SK-N-SH (cell line): ENCODE results near the gene NOD2. TPM values are rescaled to one million over a fixed set of nuclear protein-coding genes. Genes with fewer than 3 reads are reported as not detected.

Experiments used
- CTCF ChIA-PET: fragments of 300-600, 350-600 bp; formaldehyde crosslinking; extraction: SDS; loops from one replicate; lab custom pipeline; 2021; lab: Yijun Ruan, JAX
- POLR2A ChIA-PET: fragments of 350-600 bp; sonication (Branson Sonifier 250); formaldehyde crosslinking; extraction: SDS; loops from one replicate; lab custom pipeline; 2020; ENCODE audit warnings: antibody characterized with exemption, inconsistent platforms; lab: Yijun Ruan, JAX
- DNase-seq: peaks from one replicate; pipeline ENCODE4 v3.0.0; 2012
- H2AFZ ChIP-seq: fragments of 200-600 bp; sonication (generic); 2 replicates; pipeline ENCODE4 v1.8.1; 2016; ENCODE audit warnings: antibody characterized with exemption, mild to moderate bottlenecking, low read depth
- H3F3A ChIP-seq: fragments of 200-600 bp; sonication (generic); replicated peaks from 2 replicates; pipeline ENCODE3; 2016; ENCODE audit warnings: antibody characterized with exemption, mild to moderate bottlenecking; ENCODE audit not compliant: insufficient read depth
- H3K27ac ChIP-seq, 2 experiments: fragments of 200-500 bp in 1 of 2; fragments of 200-600 bp in 1 of 2; sonication (Bioruptor generic) in 1 of 2; sonication (generic), shearing (Covaris generic) in 1 of 2; 2 replicates each; pipeline versions ENCODE4 v1.5.1 to v1.6.1; 2014 to 2016; ENCODE audit warnings: low read depth in 2 of 2, inconsistent platforms in 1 of 2, low read length in 1 of 2, mild to moderate bottlenecking in 1 of 2, mixed read lengths in 1 of 2
- H3K27me3 ChIP-seq: fragments of 200-600 bp; sonication (generic), shearing (Covaris generic); 2 replicates; pipeline ENCODE4 v1.6.1; 2016; ENCODE audit warnings: mixed run types; ENCODE audit not compliant: insufficient read depth
- H3K36me3 ChIP-seq, 2 experiments: fragments of 200-500 bp in 1 of 2; fragments of 200-600 bp in 1 of 2; sonication (Bioruptor generic) in 1 of 2; sonication (generic) in 1 of 2; replicated peaks in 1 of 2; 2 replicates each; pipeline versions ENCODE3 to v1.5.1; 2014 to 2016; ENCODE audit warnings: low read length in 1 of 2, mild to moderate bottlenecking in 1 of 2; ENCODE audit not compliant: insufficient read depth in 2 of 2, control insufficient read depth in 1 of 2
- H3K4me1 ChIP-seq, 2 experiments: fragments of 200-500 bp in 1 of 2; fragments of 200-600 bp in 1 of 2; sonication (Bioruptor generic) in 1 of 2; sonication (generic), shearing (Covaris generic) in 1 of 2; 2 replicates each; pipeline versions ENCODE4 v1.5.1 to v1.6.1; 2014 to 2016; ENCODE audit warnings: low read depth in 1 of 2, low read length in 1 of 2, mixed run types in 1 of 2; ENCODE audit not compliant: insufficient read depth in 2 of 2, control insufficient read depth in 1 of 2
- H3K4me2 ChIP-seq: fragments of 200-600 bp; sonication (generic), shearing (Covaris generic); 2 replicates; pipeline ENCODE4 v1.6.1; 2017; ENCODE audit warnings: mixed run types
- H3K4me3 ChIP-seq, 2 experiments: fragments of 200-500 bp in 1 of 2; fragments of 200-600 bp in 1 of 2; sonication (Bioruptor generic) in 1 of 2; sonication (generic), shearing (Covaris generic) in 1 of 2; 2 replicates each; pipeline versions ENCODE4 v1.5.1 to v1.8.1; 2014 to 2016; ENCODE audit warnings: low read depth in 2 of 2, inconsistent platforms in 1 of 2, low read length in 1 of 2, mild to moderate bottlenecking in 1 of 2, mixed read lengths in 1 of 2, moderate library complexity in 1 of 2
- H3K79me2 ChIP-seq: fragments of 200-600 bp; sonication (generic); 2 replicates; pipeline ENCODE4 v1.8.1; 2017; ENCODE audit warnings: mild to moderate bottlenecking; ENCODE audit not compliant: insufficient read depth
- H3K9ac ChIP-seq: fragments of 200-600 bp; sonication (generic); 2 replicates; pipeline ENCODE4 v1.6.1; 2017; ENCODE audit warnings: mixed run types
- H3K9me2 ChIP-seq: fragments of 200-600 bp; sonication (generic); 2 replicates; pipeline ENCODE4 v1.6.1; 2017; ENCODE audit warnings: mixed run types
- H3K9me3 ChIP-seq: fragments of 200-600 bp; sonication (generic); 2 replicates; pipeline ENCODE4 v1.6.1; 2017; ENCODE audit warnings: mixed run types, mild to moderate bottlenecking, moderate library complexity
- H4K20me1 ChIP-seq: fragments of 200-600 bp; sonication (generic); 2 replicates; pipeline ENCODE4 v1.6.1; 2017; ENCODE audit warnings: mild to moderate bottlenecking, mixed run types; ENCODE audit not compliant: insufficient read depth
- CHD2 ChIP-seq: fragments of 150-350 bp; IDR thresholded peaks from 2 replicates; pipeline ENCODE4 v1.6.1; 2018; ENCODE audit warnings: low read length; ENCODE audit not compliant: partially characterized antibody
- EP300 ChIP-seq, 2 experiments: IDR thresholded peaks; 2 replicates each; pipeline versions ENCODE4 v1.4.0 to v1.6.1; 2012; ENCODE audit warnings: borderline replicate concordance in 1 of 2, low read depth in 1 of 2, low read length in 1 of 2
- FOSL2 ChIP-seq: IDR thresholded peaks from 2 replicates; pipeline ENCODE4 v1.4.0; 2012; ENCODE audit warnings: low read depth, mild to moderate bottlenecking, moderate library complexity, borderline replicate concordance
- FOXJ3 ChIP-seq: sonication (generic); formaldehyde crosslinking; IDR thresholded peaks from 2 replicates; pipeline ENCODE4 v1.5.1; 2020; ENCODE audit warnings: mild to moderate bottlenecking, missing genetic modification reagents
- FOXM1 ChIP-seq: IDR thresholded peaks from 2 replicates; pipeline ENCODE4 v1.4.0; 2012; ENCODE audit warnings: low read depth, mild to moderate bottlenecking
- GABPA ChIP-seq: IDR thresholded peaks from 2 replicates; pipeline ENCODE4 v1.4.0; 2012; ENCODE audit warnings: low read depth, mild to moderate bottlenecking
- GATA2 ChIP-seq: sonication (generic); formaldehyde crosslinking; IDR thresholded peaks from 2 replicates; pipeline ENCODE4 v1.5.0; 2020; ENCODE audit warnings: mild to moderate bottlenecking, missing genetic modification reagents
- JUND ChIP-seq: IDR thresholded peaks from 2 replicates; pipeline ENCODE4 v1.4.0; 2012
- MEF2A ChIP-seq: IDR thresholded peaks from 2 replicates; pipeline ENCODE4 v1.4.0; 2012; ENCODE audit warnings: low read depth, borderline replicate concordance
- MXI1 ChIP-seq: IDR thresholded peaks from 2 replicates; pipeline ENCODE4 v1.6.1; 2012; ENCODE audit warnings: mild to moderate bottlenecking, low read depth, low read length, improper control_type of control experiment
- NFIC ChIP-seq: IDR thresholded peaks from 2 replicates; pipeline ENCODE4 v1.4.0; 2012; ENCODE audit warnings: borderline replicate concordance
- RXRA ChIP-seq: IDR thresholded peaks from 2 replicates; pipeline ENCODE4 v1.4.0; 2012; ENCODE audit warnings: low read depth, mild to moderate bottlenecking, borderline replicate concordance
- SIN3A ChIP-seq: IDR thresholded peaks from 2 replicates; pipeline ENCODE4 v1.6.1; 2012; ENCODE audit warnings: low read depth, mild to moderate bottlenecking, low read length, moderate library complexity, borderline replicate concordance
- TAF1 ChIP-seq: IDR thresholded peaks from 2 replicates; pipeline ENCODE4 v1.6.1; 2012; ENCODE audit warnings: low read depth, mild to moderate bottlenecking, low read length, moderate library complexity, borderline replicate concordance
- TEAD4 ChIP-seq: IDR thresholded peaks from 2 replicates; pipeline ENCODE4 v1.4.0; 2012; ENCODE audit warnings: mild to moderate bottlenecking, borderline replicate concordance; ENCODE audit not compliant: insufficient read depth
- WGBS: methylation state at CpG from one replicate; pipeline ENCODE4 v1.1.6; 2017; ENCODE audit warnings: low lambda C conversion rate; 5-methylcytosine and 5-hydroxymethylcytosine counted together
- polyA plus RNA-seq, 3 experiments: library from polyadenylated mRNA; depleted of rRNA; stranded (reverse); fragments of >200 nt; gene quantifications; 2 replicates each; pipeline ENCODE4 v1.2.3, GENCODE V29; 2012
- TF ChIP-seq, protein P1 (sequence below): fragments of 150-350 bp; IDR thresholded peaks from 2 replicates; pipeline ENCODE4 v1.6.1; 2016; ENCODE audit warnings: mild to moderate bottlenecking, low read depth, low read length
- TF ChIP-seq, protein P2 (sequence below): IDR thresholded peaks from 2 replicates; pipeline ENCODE4; 2012
- TF ChIP-seq, protein P3 (sequence below): IDR thresholded peaks from 2 replicates; pipeline ENCODE4 v1.6.1; 2012; ENCODE audit warnings: mild to moderate bottlenecking, low read depth, low read length, moderate library complexity
- TF ChIP-seq, protein P4 (sequence below): IDR thresholded peaks from 2 replicates; pipeline ENCODE4 v1.4.0; 2012; ENCODE audit warnings: low read depth

The NOD2 gene
- polyA plus RNA-seq, 1 of the 3 experiments (the other 2 are of a cell fraction), result not detected

DNA sequence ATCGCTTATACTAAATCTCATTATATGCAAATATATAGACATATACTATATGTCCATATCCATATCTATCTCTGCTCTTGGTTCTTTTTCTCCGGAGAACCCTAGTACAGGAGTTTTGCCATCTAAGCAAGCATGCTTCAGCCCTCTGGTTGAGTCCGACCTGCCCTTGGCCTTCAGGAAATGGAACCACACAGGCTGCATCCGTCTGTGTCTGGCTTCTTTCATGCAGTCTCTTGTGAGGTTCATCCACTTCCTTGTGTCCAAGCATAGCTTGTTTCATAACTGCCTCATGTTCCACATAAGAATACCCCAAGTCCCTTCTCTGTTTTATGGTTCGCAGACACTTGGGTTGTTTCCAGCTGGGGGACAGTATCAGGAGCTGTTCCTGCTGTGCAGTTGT lies 29.1 kb upstream of the NOD2 start:
- no peaks in the 10 kb centered on the region for H3K9me2 ChIP-seq
- no peak overlapping the region for H3K27ac ChIP-seq
- no peaks in the 10 kb centered on the region for H3K79me2 ChIP-seq
- H3K9ac ChIP-seq, result no peak overlapping the region
- H2AFZ ChIP-seq, result no peak overlapping the region
- DNase-seq, result no peak
- whole genome bisulfite sequencing, result 87% methylated on average over 5 of the region's 5 CpGs
- TF ChIP-seq TEAD4 (no peak), FOXJ3 (no peak), NFIC (no peak), SIN3A (no peak), GABPA (no peak), FOXM1 (no peak), RXRA (no peak), MEF2A (no peak), JUND (no peak), CHD2 (no peak), MXI1 (no peak), FOSL2 (no peak), GATA2 (CRISPR knock-in tag) (no peak), TAF1 (no peak), EP300 (IDR thresholded peaks at IDR 0.05; ENCODE audit: borderline replicate concordance in 1 of 2, low read depth in 1 of 2, low read length in 1 of 2) (no peak)
- TF ChIP-seq, protein P1, sequence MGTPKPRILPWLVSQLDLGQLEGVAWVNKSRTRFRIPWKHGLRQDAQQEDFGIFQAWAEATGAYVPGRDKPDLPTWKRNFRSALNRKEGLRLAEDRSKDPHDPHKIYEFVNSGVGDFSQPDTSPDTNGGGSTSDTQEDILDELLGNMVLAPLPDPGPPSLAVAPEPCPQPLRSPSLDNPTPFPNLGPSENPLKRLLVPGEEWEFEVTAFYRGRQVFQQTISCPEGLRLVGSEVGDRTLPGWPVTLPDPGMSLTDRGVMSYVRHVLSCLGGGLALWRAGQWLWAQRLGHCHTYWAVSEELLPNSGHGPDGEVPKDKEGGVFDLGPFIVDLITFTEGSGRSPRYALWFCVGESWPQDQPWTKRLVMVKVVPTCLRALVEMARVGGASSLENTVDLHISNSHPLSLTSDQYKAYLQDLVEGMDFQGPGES, result no peak
- TF ChIP-seq, protein P2, sequence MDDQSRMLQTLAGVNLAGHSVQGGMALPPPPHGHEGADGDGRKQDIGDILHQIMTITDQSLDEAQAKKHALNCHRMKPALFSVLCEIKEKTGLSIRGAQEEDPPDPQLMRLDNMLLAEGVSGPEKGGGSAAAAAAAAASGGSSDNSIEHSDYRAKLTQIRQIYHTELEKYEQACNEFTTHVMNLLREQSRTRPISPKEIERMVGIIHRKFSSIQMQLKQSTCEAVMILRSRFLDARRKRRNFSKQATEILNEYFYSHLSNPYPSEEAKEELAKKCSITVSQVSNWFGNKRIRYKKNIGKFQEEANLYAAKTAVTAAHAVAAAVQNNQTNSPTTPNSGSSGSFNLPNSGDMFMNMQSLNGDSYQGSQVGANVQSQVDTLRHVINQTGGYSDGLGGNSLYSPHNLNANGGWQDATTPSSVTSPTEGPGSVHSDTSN, result no peak
- TF ChIP-seq, protein P3, sequence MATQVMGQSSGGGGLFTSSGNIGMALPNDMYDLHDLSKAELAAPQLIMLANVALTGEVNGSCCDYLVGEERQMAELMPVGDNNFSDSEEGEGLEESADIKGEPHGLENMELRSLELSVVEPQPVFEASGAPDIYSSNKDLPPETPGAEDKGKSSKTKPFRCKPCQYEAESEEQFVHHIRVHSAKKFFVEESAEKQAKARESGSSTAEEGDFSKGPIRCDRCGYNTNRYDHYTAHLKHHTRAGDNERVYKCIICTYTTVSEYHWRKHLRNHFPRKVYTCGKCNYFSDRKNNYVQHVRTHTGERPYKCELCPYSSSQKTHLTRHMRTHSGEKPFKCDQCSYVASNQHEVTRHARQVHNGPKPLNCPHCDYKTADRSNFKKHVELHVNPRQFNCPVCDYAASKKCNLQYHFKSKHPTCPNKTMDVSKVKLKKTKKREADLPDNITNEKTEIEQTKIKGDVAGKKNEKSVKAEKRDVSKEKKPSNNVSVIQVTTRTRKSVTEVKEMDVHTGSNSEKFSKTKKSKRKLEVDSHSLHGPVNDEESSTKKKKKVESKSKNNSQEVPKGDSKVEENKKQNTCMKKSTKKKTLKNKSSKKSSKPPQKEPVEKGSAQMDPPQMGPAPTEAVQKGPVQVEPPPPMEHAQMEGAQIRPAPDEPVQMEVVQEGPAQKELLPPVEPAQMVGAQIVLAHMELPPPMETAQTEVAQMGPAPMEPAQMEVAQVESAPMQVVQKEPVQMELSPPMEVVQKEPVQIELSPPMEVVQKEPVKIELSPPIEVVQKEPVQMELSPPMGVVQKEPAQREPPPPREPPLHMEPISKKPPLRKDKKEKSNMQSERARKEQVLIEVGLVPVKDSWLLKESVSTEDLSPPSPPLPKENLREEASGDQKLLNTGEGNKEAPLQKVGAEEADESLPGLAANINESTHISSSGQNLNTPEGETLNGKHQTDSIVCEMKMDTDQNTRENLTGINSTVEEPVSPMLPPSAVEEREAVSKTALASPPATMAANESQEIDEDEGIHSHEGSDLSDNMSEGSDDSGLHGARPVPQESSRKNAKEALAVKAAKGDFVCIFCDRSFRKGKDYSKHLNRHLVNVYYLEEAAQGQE, result no peak
- TF ChIP-seq, protein P4, sequence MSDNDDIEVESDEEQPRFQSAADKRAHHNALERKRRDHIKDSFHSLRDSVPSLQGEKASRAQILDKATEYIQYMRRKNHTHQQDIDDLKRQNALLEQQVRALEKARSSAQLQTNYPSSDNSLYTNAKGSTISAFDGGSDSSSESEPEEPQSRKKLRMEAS, result no peak
- TF ChIP-seq, all 33 proteins: peak for 0
- POLR2A ChIA-PET, result no interaction called here
- Histone ChIP-seq H3K27me3 (no peaks in the 10 kb centered on the region), H3F3A (no peaks in the 10 kb centered on the region), H3K4me1 (no peaks in the 10 kb centered on the region; a peak in 1 of 4 replicates), H3K36me3 (no peaks in the 10 kb centered on the region), H3K9me3 (no peaks in the 10 kb centered on the region), H4K20me1 (no peaks in the 10 kb centered on the region), H3K4me3 (no peak overlapping the region), H3K4me2 (no peak overlapping the region)
- CTCF ChIA-PET, result interaction anchor here (0.9 to 16.3 kb wide), 21 partner anchors 11 to 639 kb away, joined by 3 to 326 read pairs (median 9); partner anchors contain the start of genes BRD7, CNEP1R1, NKD1 and SNX20
